ENCODE measurements around the gene CLEC19A. TPM values are rescaled to one million over a fixed set of nuclear protein-coding genes. Genes with fewer than 3 reads are reported as not detected.

The CLEC19A gene
- total and polyA plus RNA-seq, 2 experiments from 2014 or later, result not detected

DNA sequence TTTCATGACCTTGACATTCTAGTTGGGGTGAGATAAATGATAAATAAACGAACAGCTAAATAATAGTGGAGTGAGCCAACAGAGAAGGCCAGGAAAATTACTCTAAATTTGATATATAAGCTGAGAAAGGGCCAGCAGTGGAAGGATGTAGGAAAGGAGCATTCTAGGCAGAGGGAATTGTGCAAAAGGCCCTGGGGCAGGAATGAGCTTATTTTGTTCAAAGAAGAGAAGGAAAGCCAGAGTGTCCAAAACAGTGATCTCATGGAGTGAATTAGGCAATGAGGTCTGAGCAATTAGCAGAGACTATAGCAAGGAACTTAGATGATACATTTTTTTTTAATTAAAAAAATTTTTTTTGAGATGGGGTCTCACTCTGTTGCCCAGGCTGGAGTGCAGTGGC lies 43.3 kb upstream of the CLEC19A start:
- no peaks in the 10 kb centered on the region for H3K36me3 ChIP-seq (ENCODE audit: insufficient read depth)
- no peaks in the 10 kb centered on the region for H3K9me2 ChIP-seq (ENCODE audit: insufficient read depth)
- Mint-ChIP-seq H3K36me3 (ENCODE audit: low read depth) (peaks cover 22% of the 10 kb centered on the region), H3K27me3 (ENCODE audit: insufficient read depth, low read depth, poor library complexity) (no peaks in the 10 kb centered on the region), H3K4me1 (peaks cover 3% of the 10 kb centered on the region; the same call in 1 of the 3 replicates), H3K27ac (no peak overlapping the region), H3K9me3 (peaks cover 34% of the 10 kb centered on the region), H3K4me3 (no peak overlapping the region)
- no peaks in the 10 kb centered on the region for H3K79me2 ChIP-seq (replicated peaks; ENCODE audit: insufficient read depth)
- H3K27ac ChIP-seq (ENCODE audit: low read depth), result no peak overlapping the region
- no peaks in the 10 kb centered on the region for H3F3A ChIP-seq (replicated peaks; ENCODE audit: low read depth)
- H3K4me1 ChIP-seq (ENCODE audit: insufficient read depth), result no peaks in the 10 kb centered on the region
- no peak overlapping the region for H2AFZ ChIP-seq
- no peak for ATAC-seq
- no peak for DNase-seq (ENCODE audit: low spot score)
- no peak for TF ChIP-seq POLR2AphosphoS5 (IDR thresholded peaks at IDR 0.05; ENCODE audit: low read depth)
- TF ChIP-seq ZNF331 (CRISPR knock-in tag; IDR thresholded peaks at IDR 0.05; ENCODE audit: low read depth), result no peak
- no peak for TF ChIP-seq ZNF114 (CRISPR knock-in tag; IDR thresholded peaks at IDR 0.05)
- no peak for TF ChIP-seq STAT1 (IDR thresholded peaks at IDR 0.05; ENCODE audit: unreplicated experiment)
- TF ChIP-seq EZH2phosphoT487 (IDR thresholded peaks at IDR 0.05; ENCODE audit: unreplicated experiment), result no peak
- TF ChIP-seq, protein P1, sequence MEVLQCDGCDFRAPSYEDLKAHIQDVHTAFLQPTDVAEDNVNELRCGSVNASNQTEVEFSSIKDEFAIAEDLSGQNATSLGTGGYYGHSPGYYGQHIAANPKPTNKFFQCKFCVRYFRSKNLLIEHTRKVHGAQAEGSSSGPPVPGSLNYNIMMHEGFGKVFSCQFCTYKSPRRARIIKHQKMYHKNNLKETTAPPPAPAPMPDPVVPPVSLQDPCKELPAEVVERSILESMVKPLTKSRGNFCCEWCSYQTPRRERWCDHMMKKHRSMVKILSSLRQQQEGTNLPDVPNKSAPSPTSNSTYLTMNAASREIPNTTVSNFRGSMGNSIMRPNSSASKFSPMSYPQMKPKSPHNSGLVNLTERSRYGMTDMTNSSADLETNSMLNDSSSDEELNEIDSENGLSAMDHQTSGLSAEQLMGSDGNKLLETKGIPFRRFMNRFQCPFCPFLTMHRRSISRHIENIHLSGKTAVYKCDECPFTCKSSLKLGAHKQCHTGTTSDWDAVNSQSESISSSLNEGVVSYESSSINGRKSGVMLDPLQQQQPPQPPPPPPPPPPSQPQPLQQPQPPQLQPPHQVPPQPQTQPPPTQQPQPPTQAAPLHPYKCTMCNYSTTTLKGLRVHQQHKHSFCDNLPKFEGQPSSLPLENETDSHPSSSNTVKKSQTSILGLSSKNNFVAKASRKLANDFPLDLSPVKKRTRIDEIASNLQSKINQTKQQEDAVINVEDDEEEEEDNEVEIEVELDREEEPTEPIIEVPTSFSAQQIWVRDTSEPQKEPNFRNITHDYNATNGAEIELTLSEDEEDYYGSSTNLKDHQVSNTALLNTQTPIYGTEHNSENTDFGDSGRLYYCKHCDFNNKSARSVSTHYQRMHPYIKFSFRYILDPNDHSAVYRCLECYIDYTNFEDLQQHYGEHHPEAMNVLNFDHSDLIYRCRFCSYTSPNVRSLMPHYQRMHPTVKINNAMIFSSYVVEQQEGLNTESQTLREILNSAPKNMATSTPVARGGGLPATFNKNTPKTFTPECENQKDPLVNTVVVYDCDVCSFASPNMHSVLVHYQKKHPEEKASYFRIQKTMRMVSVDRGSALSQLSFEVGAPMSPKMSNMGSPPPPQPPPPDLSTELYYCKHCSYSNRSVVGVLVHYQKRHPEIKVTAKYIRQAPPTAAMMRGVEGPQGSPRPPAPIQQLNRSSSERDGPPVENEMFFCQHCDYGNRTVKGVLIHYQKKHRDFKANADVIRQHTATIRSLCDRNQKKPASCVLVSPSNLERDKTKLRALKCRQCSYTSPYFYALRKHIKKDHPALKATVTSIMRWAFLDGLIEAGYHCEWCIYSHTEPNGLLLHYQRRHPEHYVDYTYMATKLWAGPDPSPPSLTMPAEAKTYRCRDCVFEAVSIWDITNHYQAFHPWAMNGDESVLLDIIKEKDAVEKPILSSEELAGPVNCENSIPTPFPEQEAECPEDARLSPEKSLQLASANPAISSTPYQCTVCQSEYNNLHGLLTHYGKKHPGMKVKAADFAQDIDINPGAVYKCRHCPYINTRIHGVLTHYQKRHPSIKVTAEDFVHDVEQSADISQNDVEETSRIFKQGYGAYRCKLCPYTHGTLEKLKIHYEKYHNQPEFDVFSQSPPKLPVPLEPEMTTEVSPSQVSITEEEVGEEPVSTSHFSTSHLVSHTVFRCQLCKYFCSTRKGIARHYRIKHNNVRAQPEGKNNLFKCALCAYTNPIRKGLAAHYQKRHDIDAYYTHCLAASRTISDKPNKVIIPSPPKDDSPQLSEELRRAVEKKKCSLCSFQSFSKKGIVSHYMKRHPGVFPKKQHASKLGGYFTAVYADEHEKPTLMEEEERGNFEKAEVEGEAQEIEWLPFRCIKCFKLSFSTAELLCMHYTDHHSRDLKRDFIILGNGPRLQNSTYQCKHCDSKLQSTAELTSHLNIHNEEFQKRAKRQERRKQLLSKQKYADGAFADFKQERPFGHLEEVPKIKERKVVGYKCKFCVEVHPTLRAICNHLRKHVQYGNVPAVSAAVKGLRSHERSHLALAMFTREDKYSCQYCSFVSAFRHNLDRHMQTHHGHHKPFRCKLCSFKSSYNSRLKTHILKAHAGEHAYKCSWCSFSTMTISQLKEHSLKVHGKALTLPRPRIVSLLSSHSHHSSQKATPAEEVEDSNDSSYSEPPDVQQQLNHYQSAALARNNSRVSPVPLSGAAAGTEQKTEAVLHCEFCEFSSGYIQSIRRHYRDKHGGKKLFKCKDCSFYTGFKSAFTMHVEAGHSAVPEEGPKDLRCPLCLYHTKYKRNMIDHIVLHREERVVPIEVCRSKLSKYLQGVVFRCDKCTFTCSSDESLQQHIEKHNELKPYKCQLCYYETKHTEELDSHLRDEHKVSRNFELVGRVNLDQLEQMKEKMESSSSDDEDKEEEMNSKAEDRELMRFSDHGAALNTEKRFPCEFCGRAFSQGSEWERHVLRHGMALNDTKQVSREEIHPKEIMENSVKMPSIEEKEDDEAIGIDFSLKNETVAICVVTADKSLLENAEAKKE (CRISPR knock-in tag; IDR thresholded peaks at IDR 0.05), result no peak
- no peak for TF ChIP-seq JUNB (IDR thresholded peaks at IDR 0.05; ENCODE audit: unreplicated experiment)
- TF ChIP-seq, protein P2, sequence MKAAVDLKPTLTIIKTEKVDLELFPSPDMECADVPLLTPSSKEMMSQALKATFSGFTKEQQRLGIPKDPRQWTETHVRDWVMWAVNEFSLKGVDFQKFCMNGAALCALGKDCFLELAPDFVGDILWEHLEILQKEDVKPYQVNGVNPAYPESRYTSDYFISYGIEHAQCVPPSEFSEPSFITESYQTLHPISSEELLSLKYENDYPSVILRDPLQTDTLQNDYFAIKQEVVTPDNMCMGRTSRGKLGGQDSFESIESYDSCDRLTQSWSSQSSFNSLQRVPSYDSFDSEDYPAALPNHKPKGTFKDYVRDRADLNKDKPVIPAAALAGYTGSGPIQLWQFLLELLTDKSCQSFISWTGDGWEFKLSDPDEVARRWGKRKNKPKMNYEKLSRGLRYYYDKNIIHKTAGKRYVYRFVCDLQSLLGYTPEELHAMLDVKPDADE (IDR thresholded peaks at IDR 0.05), result no peak
- TF ChIP-seq, protein P3, sequence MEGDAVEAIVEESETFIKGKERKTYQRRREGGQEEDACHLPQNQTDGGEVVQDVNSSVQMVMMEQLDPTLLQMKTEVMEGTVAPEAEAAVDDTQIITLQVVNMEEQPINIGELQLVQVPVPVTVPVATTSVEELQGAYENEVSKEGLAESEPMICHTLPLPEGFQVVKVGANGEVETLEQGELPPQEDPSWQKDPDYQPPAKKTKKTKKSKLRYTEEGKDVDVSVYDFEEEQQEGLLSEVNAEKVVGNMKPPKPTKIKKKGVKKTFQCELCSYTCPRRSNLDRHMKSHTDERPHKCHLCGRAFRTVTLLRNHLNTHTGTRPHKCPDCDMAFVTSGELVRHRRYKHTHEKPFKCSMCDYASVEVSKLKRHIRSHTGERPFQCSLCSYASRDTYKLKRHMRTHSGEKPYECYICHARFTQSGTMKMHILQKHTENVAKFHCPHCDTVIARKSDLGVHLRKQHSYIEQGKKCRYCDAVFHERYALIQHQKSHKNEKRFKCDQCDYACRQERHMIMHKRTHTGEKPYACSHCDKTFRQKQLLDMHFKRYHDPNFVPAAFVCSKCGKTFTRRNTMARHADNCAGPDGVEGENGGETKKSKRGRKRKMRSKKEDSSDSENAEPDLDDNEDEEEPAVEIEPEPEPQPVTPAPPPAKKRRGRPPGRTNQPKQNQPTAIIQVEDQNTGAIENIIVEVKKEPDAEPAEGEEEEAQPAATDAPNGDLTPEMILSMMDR (conservative IDR thresholded peaks at IDR 0.05; ENCODE audit: low read depth in 2 of 2), result no peak
- TF ChIP-seq, protein P4, sequence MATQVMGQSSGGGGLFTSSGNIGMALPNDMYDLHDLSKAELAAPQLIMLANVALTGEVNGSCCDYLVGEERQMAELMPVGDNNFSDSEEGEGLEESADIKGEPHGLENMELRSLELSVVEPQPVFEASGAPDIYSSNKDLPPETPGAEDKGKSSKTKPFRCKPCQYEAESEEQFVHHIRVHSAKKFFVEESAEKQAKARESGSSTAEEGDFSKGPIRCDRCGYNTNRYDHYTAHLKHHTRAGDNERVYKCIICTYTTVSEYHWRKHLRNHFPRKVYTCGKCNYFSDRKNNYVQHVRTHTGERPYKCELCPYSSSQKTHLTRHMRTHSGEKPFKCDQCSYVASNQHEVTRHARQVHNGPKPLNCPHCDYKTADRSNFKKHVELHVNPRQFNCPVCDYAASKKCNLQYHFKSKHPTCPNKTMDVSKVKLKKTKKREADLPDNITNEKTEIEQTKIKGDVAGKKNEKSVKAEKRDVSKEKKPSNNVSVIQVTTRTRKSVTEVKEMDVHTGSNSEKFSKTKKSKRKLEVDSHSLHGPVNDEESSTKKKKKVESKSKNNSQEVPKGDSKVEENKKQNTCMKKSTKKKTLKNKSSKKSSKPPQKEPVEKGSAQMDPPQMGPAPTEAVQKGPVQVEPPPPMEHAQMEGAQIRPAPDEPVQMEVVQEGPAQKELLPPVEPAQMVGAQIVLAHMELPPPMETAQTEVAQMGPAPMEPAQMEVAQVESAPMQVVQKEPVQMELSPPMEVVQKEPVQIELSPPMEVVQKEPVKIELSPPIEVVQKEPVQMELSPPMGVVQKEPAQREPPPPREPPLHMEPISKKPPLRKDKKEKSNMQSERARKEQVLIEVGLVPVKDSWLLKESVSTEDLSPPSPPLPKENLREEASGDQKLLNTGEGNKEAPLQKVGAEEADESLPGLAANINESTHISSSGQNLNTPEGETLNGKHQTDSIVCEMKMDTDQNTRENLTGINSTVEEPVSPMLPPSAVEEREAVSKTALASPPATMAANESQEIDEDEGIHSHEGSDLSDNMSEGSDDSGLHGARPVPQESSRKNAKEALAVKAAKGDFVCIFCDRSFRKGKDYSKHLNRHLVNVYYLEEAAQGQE (IDR thresholded peaks at IDR 0.05; ENCODE audit: unreplicated experiment), result no peak
- no peak for TF ChIP-seq NANOG (IDR thresholded peaks at IDR 0.05; ENCODE audit: borderline replicate concordance)
- no peak for TF ChIP-seq CREB1 (CRISPR knock-in tag; IDR thresholded peaks at IDR 0.05; ENCODE audit: low read depth)
- no peak for TF ChIP-seq EZH2 (IDR thresholded peaks at IDR 0.05; ENCODE audit: low read depth, unreplicated experiment)
- no peaks in the 10 kb centered on the region for H4K20me1 ChIP-seq (replicated peaks; ENCODE audit: insufficient read depth)
- H3K27me3 ChIP-seq (ENCODE audit: insufficient read depth), result no peaks in the 10 kb centered on the region
- H3K4me3 ChIP-seq, result no peak overlapping the region
- no peak overlapping the region for H3K4me2 ChIP-seq
